ENCODE results near the gene GLP1R. TPM values are rescaled to one million over a fixed set of nuclear protein-coding genes. Genes with fewer than 3 reads are reported as not detected.
A peak's percentile ranks its signal among the peaks of the same experiment; 100 is the strongest.

GLP1R gene
- total and polyA plus RNA-seq, 2 of the 4 experiments (the other 2 are of a cell fraction): not detected

DNA sequence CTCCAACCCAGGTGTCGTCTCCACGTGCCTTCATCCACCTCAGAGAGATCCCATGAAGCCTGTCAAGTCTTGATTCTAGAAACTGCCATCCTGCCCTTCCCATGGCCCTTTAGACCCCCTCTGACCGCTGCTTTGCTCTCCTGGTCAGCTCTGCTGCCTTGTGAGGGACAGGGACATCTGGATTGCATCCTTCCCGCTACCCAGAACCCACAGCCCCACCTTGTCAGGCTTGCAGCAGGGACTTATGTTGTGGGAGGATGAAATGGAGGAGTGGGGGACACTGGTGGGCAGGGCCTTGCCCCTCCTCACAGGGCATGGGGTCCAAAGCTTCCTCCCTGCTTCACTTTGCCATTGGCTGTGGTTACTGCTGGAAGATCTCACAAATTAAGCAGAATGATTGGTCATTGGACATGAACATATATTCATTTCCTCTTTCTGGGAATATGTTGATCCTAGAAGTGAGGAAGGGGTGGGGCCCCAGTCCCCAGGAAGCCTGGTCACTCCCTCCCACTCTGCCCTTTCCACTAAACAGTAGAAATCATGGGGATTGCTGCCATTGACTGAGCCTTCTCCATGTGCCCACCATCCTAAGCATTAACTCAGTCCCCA lies 4.5 kb downstream of the GLP1R start:
- Histone ChIP-seq H3K4me2 (ENCODE audit: low read depth, low read length) (no peak overlapping the region), H2BK120ac (ENCODE audit: low read depth, low read length) (no peak overlapping the region), H3K23ac (ENCODE audit: low read depth, low read length) (no peak overlapping the region), H4K20me1 (ENCODE audit: insufficient read depth, low read length) (no peaks in the 10 kb centered on the region), H2AK5ac (ENCODE audit: low read depth, low read length) (no peak overlapping the region), H2AFZ (replicated peaks; ENCODE audit: low read length, poor library complexity) (no peak overlapping the region), H3K79me1 (ENCODE audit: low read depth in 1 of 2, low read length in 2 of 2) (no peaks in the 10 kb centered on the region), H2BK20ac (ENCODE audit: low read depth, low read length) (no peak overlapping the region), H3K14ac (replicated peaks; ENCODE audit: low read depth, low read length) (no peak overlapping the region), H3K18ac (ENCODE audit: low read depth, low read length) (no peak overlapping the region), H3K9ac (ENCODE audit: low read depth, low read length) (no peak overlapping the region), H4K5ac (ENCODE audit: low read depth, low read length) (no peak overlapping the region), H3K4me3 (ENCODE audit: insufficient read depth, low read depth, low read length) (no peak overlapping the region), H3K9me1 (ENCODE audit: insufficient read depth, low read length) (no peaks in the 10 kb centered on the region), H2BK15ac (ENCODE audit: low read depth, low read length) (no peak overlapping the region), H3K4me1 (ENCODE audit: control insufficient read depth, insufficient read depth, low read length) (no peaks in the 10 kb centered on the region), H3K27ac (ENCODE audit: insufficient read depth, low read length) (no peak overlapping the region), H3K27me3 (ENCODE audit: control insufficient read depth, insufficient read depth, low read length) (peaks cover 24% of the 10 kb centered on the region), H3K4ac (ENCODE audit: low read depth, low read length) (no peak overlapping the region), H3K56ac (ENCODE audit: extremely low read depth, insufficient read depth, low read length) (no peak overlapping the region), H4K91ac (ENCODE audit: insufficient read depth, low read depth, low read length) (no peak overlapping the region), H3K36me3 (ENCODE audit: control insufficient read depth, insufficient read depth, low read length) (no peaks in the 10 kb centered on the region), H4K8ac (ENCODE audit: low read depth in 2 of 2, low read length in 2 of 2) (no peak overlapping the region), H3K9me3 (ENCODE audit: control insufficient read depth, insufficient read depth, low read length) (no peaks in the 10 kb centered on the region), H2BK5ac (ENCODE audit: low read depth, low read length, poor library complexity, severe bottlenecking) (no peak overlapping the region), H2AK9ac (replicated peaks; ENCODE audit: low read depth, low read length, poor library complexity) (peak overlapping the region; percentile 42)
- intact Hi-C loops (cut with micrococcal nuclease) (no loop called here), in situ Hi-C loops (cut with MboI; ENCODE audit: low sequenced_read_pairs) (no loop called here), dilution Hi-C loops (cut with HindIII; ENCODE audit: low sequenced_read_pairs, unreplicated experiment) (no loop called here)
- TF ChIP-seq MAFK (IDR thresholded peaks at IDR 0.05; ENCODE audit: low read depth, low read length): no peak
- no peak for TF ChIP-seq FOS (IDR thresholded peaks at IDR 0.05; ENCODE audit: low read depth, low read length)
- TF ChIP-seq RCOR1 (IDR thresholded peaks at IDR 0.05; ENCODE audit: insufficient replicate concordance, low read length): no peak
- TF ChIP-seq MAZ (IDR thresholded peaks at IDR 0.05; ENCODE audit: borderline replicate concordance, low read depth, low read length): no peak
- no peak for TF ChIP-seq BHLHE40 (IDR thresholded peaks at IDR 0.05; ENCODE audit: low read depth, low read length)
- no peak for TF ChIP-seq CEBPB (IDR thresholded peaks at IDR 0.05; ENCODE audit: low read depth, low read length)
- TF ChIP-seq, protein P1, sequence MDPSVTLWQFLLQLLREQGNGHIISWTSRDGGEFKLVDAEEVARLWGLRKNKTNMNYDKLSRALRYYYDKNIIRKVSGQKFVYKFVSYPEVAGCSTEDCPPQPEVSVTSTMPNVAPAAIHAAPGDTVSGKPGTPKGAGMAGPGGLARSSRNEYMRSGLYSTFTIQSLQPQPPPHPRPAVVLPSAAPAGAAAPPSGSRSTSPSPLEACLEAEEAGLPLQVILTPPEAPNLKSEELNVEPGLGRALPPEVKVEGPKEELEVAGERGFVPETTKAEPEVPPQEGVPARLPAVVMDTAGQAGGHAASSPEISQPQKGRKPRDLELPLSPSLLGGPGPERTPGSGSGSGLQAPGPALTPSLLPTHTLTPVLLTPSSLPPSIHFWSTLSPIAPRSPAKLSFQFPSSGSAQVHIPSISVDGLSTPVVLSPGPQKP (IDR thresholded peaks at IDR 0.05; ENCODE audit: borderline replicate concordance, low read depth, low read length): no peak
- no peak for TF ChIP-seq SMC3 (IDR thresholded peaks at IDR 0.05; ENCODE audit: low read depth, low read length)
- TF ChIP-seq RAD21 (IDR thresholded peaks at IDR 0.05; ENCODE audit: low read length): no peak
- TF ChIP-seq, protein P2, sequence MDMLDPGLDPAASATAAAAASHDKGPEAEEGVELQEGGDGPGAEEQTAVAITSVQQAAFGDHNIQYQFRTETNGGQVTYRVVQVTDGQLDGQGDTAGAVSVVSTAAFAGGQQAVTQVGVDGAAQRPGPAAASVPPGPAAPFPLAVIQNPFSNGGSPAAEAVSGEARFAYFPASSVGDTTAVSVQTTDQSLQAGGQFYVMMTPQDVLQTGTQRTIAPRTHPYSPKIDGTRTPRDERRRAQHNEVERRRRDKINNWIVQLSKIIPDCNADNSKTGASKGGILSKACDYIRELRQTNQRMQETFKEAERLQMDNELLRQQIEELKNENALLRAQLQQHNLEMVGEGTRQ (IDR thresholded peaks at IDR 0.05; ENCODE audit: low read depth, low read length): no peak
- ATAC-seq (ENCODE audit: low read depth): no peak
- 0% methylated on average over 2 of the region's 4 CpGs; no CpG with 5 or more reads in 1 of the 2 experiments for WGBS, 2 experiments (ENCODE audit: extremely low coverage in 2 of 2, insufficient read length in 1 of 2)
- CTCF ChIA-PET: no interaction called here
- no peak for DNase-seq
- POLR2A ChIA-PET (ENCODE audit: unreplicated experiment): no interaction called here
- BruUV-seq (replicated peaks): no TSS peak
